H1 (cell line): ENCODE measurements around the gene ERVMER34-1. TPM values are rescaled to one million over a fixed set of nuclear protein-coding genes. Genes with fewer than 3 reads are reported as not detected.

Experiments
- ASH2L ChIP-seq: fragments of 200-600, 300-600 bp; sonication (generic); IDR thresholded peaks from one replicate; pipeline ENCODE4 v1.7.1; 2017; ENCODE audit warnings: low read length
- ATF3 ChIP-seq: IDR thresholded peaks from 2 replicates; pipeline ENCODE4 v1.6.1; 2011; ENCODE audit warnings: low read depth, mild to moderate bottlenecking, low read length; ENCODE audit not compliant: insufficient read depth
- E2F6 ChIP-seq: IDR thresholded peaks from 2 replicates; pipeline ENCODE4 v1.6.1; 2012; ENCODE audit warnings: inconsistent platforms
- EZH2 ChIP-seq: fragments of 200-600 bp; sonication (generic); IDR thresholded peaks from 2 replicates; pipeline ENCODE4 v1.7.1; 2012; ENCODE audit warnings: low read depth, mild to moderate bottlenecking, moderate library complexity, low read length, inconsistent platforms; ENCODE audit not compliant: severe bottlenecking
- HDAC2 ChIP-seq, 2 experiments: fragments of 300-600 bp in 1 of 2; sonication (generic) in 1 of 2; IDR thresholded peaks; 2 replicates each; pipeline ENCODE4 v1.6.1; 2011 to 2012; ENCODE audit warnings: low read depth in 2 of 2, low read length in 2 of 2, mild to moderate bottlenecking in 2 of 2, moderate library complexity in 2 of 2, borderline replicate concordance in 1 of 2, inconsistent platforms in 1 of 2
- KDM4A ChIP-seq: IDR thresholded peaks from one replicate; pipeline ENCODE4 v1.7.1; 2012; ENCODE audit warnings: low read depth, mild to moderate bottlenecking, moderate library complexity, low read length, inconsistent platforms; ENCODE audit not compliant: severe bottlenecking
- POLR2AphosphoS5 ChIP-seq: IDR thresholded peaks from 2 replicates; pipeline ENCODE4 v1.6.1; 2011; ENCODE audit warnings: low read depth, low read length
- RAD21 ChIP-seq, 2 experiments: IDR thresholded peaks in 1 of 2; conservative IDR thresholded peaks in 1 of 2; 2 replicates each; pipeline ENCODE4 v1.6.1; 2011; ENCODE audit warnings: low read depth in 2 of 2, low read length in 2 of 2, improper control_type of control experiment in 1 of 2, inconsistent platforms in 1 of 2, mild to moderate bottlenecking in 1 of 2, moderate library complexity in 1 of 2
- RXRA ChIP-seq: IDR thresholded peaks from 2 replicates; pipeline ENCODE4 v1.6.1; 2011; ENCODE audit warnings: low read depth, mild to moderate bottlenecking, low read length, moderate library complexity; ENCODE audit not compliant: insufficient read depth
- SIN3A ChIP-seq, 2 experiments: IDR thresholded peaks in 1 of 2; conservative IDR thresholded peaks in 1 of 2; 2 replicates each; pipeline ENCODE4 v1.6.1; 2011 to 2012; ENCODE audit warnings: low read length in 2 of 2, improper control_type of control experiment in 1 of 2, low read depth in 1 of 2, mild to moderate bottlenecking in 1 of 2
- SRF ChIP-seq: IDR thresholded peaks from 2 replicates; pipeline ENCODE4 v1.6.1; 2011; ENCODE audit warnings: mild to moderate bottlenecking, low read depth, low read length, moderate library complexity
- YY1 ChIP-seq: IDR thresholded peaks from 2 replicates; pipeline ENCODE4 v1.6.1; 2011; ENCODE audit warnings: low read depth, mild to moderate bottlenecking, low read length
- polyA plus RNA-seq, 7 experiments: library from polyadenylated mRNA; depleted of rRNA in 3 of 7; stranded (reverse) in 5 of 7; unstranded in 2 of 7; fragments of >200 nt in 5 of 7; fragments of 200-250 nt in 2 of 7; gene quantifications; 1 replicate in 5 of 7; 2 replicates in 1 of 7; 4 replicates in 1 of 7; pipeline versions ENCODE4 v1.2.1 to v1.2.3, GENCODE V29; 2011 to 2013; ENCODE audit warnings: missing spikeins in 2 of 7, mixed read lengths in 2 of 7
- total RNA-seq: library from RNA; stranded (reverse); fragmentation: NEBNext Ultra II Directional; extraction: Animal tissue kit (Norgen Biotek cat#: 25700); gene quantifications from 2 replicates; pipeline ENCODE4 v1.2.1, GENCODE V29; 2021

ERVMER34-1 gene
- total and polyA plus RNA-seq, 2 of the 8 experiments (the other 6 are each of a cell fraction or from before 2014, with no cell fraction given) = 14.2 to 34.3 TPM

GRCh38 chr4:52750819-52751486 is at the start of gene ERVMER34-1 (continued):
- TF ChIP-seq RAD21 (IDR thresholded peaks at IDR 0.05 in 1 of 2, conservative IDR thresholded peaks at IDR 0.05 in 1 of 2; ENCODE audit: low read depth in 2 of 2, low read length in 2 of 2) (0 out of 4 replicates have a peak, but pooled peaks of 1 of the 2 experiments have one; percentile 2), YY1 (no peak), ATF3 (no peak), E2F6 (peak; percentile 97), KDM4A (peak; percentile 66), POLR2AphosphoS5 (0 out of 2 replicates have a peak, but pooled peaks have one; percentile 2), SRF (no peak), ASH2L (peak; percentile 49), EZH2 (peak; percentile 35), RXRA (no peak), SIN3A (conservative IDR thresholded peaks at IDR 0.05 in 1 of 2, IDR thresholded peaks at IDR 0.05 in 1 of 2; ENCODE audit: low read depth in 1 of 2, low read length in 2 of 2) (no peak), HDAC2 (IDR thresholded peaks at IDR 0.05; ENCODE audit: borderline replicate concordance in 1 of 2, low read depth in 2 of 2, low read length in 2 of 2) (0 out of 4 replicates have a peak, but pooled peaks of 1 of the 2 experiments have one; percentile 53)
